HCT116 (cell line): ENCODE measurements around the gene UBE2H. TPM values are rescaled to one million over a fixed set of nuclear protein-coding genes. Genes with fewer than 3 reads are reported as not detected.

Experiments
- ATAC-seq: fragments of 200-7000 bp; cut with Tn5 transposase; 2 replicates; pipeline ENCODE4 v1.9.1; 2020; ENCODE audit warnings: mild to moderate bottlenecking, moderate library complexity
- BruUV-seq: library from RNA; stranded (reverse); fragments of 400-500 nt; replicated peaks from 2 replicates; lab custom pipeline; 2021; lab: Mats Ljungman, UMichigan
- CTCF ChIA-PET: fragments of 300-600 bp; sonication (Branson Sonifier 250); formaldehyde crosslinking; loops from one replicate; lab custom pipeline; 2021; ENCODE audit warnings: antibody characterized with exemption; lab: Charles Lee
- POLR2A ChIA-PET: fragments of 300-600, 350-600 bp; sonication (Branson Sonifier 250); formaldehyde crosslinking; loops from one replicate; lab custom pipeline; 2021; ENCODE audit warnings: antibody characterized with exemption; lab: Charles Lee
- RAD21 ChIA-PET, 2 experiments: fragments of 300-600 bp; sonication (Branson Sonifier 250); formaldehyde crosslinking; loops; one replicate each; lab custom pipeline; 2023; ENCODE audit warnings: low total read pairs in 2 of 2; ENCODE audit not compliant: uncharacterized antibody in 2 of 2, unreplicated experiment in 2 of 2, low non-redundant PET in 1 of 2; lab: Charles Lee
- DNase-seq: peaks from one replicate; pipeline ENCODE4 v3.0.0-alpha.2; 2010; ENCODE audit warnings: low read depth, low spot score
- H2AFZ ChIP-seq: fragments of 200-600 bp; shearing (Covaris generic), sonication (generic); 2 replicates; pipeline ENCODE4 v1.6.1; 2017; ENCODE audit warnings: low read depth, mixed run types, mixed read lengths, antibody characterized with exemption, low read length; ENCODE audit not compliant: poor library complexity, severe bottlenecking
- H3K27ac ChIP-seq: 2 replicates; pipeline ENCODE4 v1.5.1; 2012; ENCODE audit warnings: low read depth, low read length
- H3K27me3 ChIP-seq: fragments of 200-600 bp; sonication (generic); 2 replicates; pipeline ENCODE4 v1.6.1; 2016; ENCODE audit warnings: mixed run types, low read length, mixed read lengths; ENCODE audit not compliant: insufficient read depth
- H3K36me3 ChIP-seq, 2 experiments: fragments of 200-500 bp in 1 of 2; fragments of 200-600 bp in 1 of 2; sonication (Bioruptor generic) in 1 of 2; sonication (generic) in 1 of 2; 2 replicates each; pipeline versions ENCODE4 v1.5.1 to v1.6.1; 2014 to 2016; ENCODE audit warnings: low read length in 2 of 2, inconsistent platforms in 1 of 2, mixed read lengths in 1 of 2, mixed run types in 1 of 2; ENCODE audit not compliant: insufficient read depth in 2 of 2, control insufficient read depth in 1 of 2
- H3K4me1 ChIP-seq, 2 experiments: fragments of 200-600 bp in 1 of 2; sonication (generic) in 1 of 2; 2 replicates each; pipeline versions ENCODE4 v1.5.1 to v1.6.1; 2012 to 2017; ENCODE audit warnings: low read length in 2 of 2, inconsistent platforms in 1 of 2, mild to moderate bottlenecking in 1 of 2, mixed read lengths in 1 of 2, mixed run types in 1 of 2, moderate library complexity in 1 of 2; ENCODE audit not compliant: insufficient read depth in 2 of 2, control insufficient read depth in 1 of 2
- H3K4me2 ChIP-seq: fragments of 200-600 bp; sonication (generic); 2 replicates; pipeline ENCODE4 v1.6.1; 2017; ENCODE audit warnings: mixed run types, low read length, mixed read lengths
- H3K4me3 ChIP-seq, 2 experiments: fragments of 200-600 bp in 1 of 2; sonication (generic) in 1 of 2; replicated peaks in 1 of 2; 2 replicates each; pipeline ENCODE4 v1.5.1; 2011 to 2016; ENCODE audit warnings: low read length in 2 of 2, control low read depth in 1 of 2, low read depth in 1 of 2, mild to moderate bottlenecking in 1 of 2, mixed read lengths in 1 of 2, mixed run types in 1 of 2
- H3K79me2 ChIP-seq: fragments of 200-600 bp; sonication (generic); 2 replicates; pipeline ENCODE4 v1.6.1; 2017; ENCODE audit warnings: mild to moderate bottlenecking, mixed run types, low read length, moderate library complexity, mixed read lengths; ENCODE audit not compliant: insufficient read depth
- H3K9ac ChIP-seq: fragments of 200-600 bp; sonication (generic); 2 replicates; pipeline ENCODE4 v1.6.1; 2016; ENCODE audit warnings: low read length, mixed read lengths
- H3K9me2 ChIP-seq: fragments of 200-600 bp; sonication (generic), shearing (Covaris generic); 2 replicates; pipeline ENCODE4 v1.6.1; 2017; ENCODE audit warnings: mixed run types, mild to moderate bottlenecking, moderate library complexity; ENCODE audit not compliant: insufficient read depth
- H3K9me3 ChIP-seq, 2 experiments: fragments of 200-500 bp in 1 of 2; fragments of 200-600 bp in 1 of 2; sonication (Bioruptor generic) in 1 of 2; sonication (generic) in 1 of 2; 2 replicates each; pipeline ENCODE4 v1.6.1; 2014 to 2017; ENCODE audit warnings: low read length in 2 of 2, mixed read lengths in 2 of 2, inconsistent platforms in 1 of 2, low read depth in 1 of 2, mild to moderate bottlenecking in 1 of 2, mixed run types in 1 of 2, moderate library complexity in 1 of 2; ENCODE audit not compliant: control insufficient read depth in 1 of 2, insufficient read depth in 1 of 2
- H4K20me1 ChIP-seq: fragments of 200-600 bp; sonication (generic), shearing (Covaris generic); 2 replicates; pipeline ENCODE4 v1.6.1; 2017; ENCODE audit warnings: mixed run types, mild to moderate bottlenecking, moderate library complexity; ENCODE audit not compliant: insufficient read depth
- ATF3 ChIP-seq: IDR thresholded peaks from 2 replicates; pipeline ENCODE4 v1.6.1; 2012
- CEBPB ChIP-seq: IDR thresholded peaks from 2 replicates; pipeline ENCODE4 v1.6.1; 2012; ENCODE audit warnings: low read depth
- JUND ChIP-seq: IDR thresholded peaks from 2 replicates; pipeline ENCODE4 v1.6.1; 2012
- POLR2AphosphoS5 ChIP-seq: IDR thresholded peaks from 2 replicates; pipeline ENCODE4 v1.6.1; 2011; ENCODE audit warnings: mild to moderate bottlenecking, low read depth, low read length, moderate library complexity
- RAD21 ChIP-seq: IDR thresholded peaks from 2 replicates; pipeline ENCODE4 v1.6.1; 2012; ENCODE audit warnings: low read depth, mild to moderate bottlenecking
- SIN3A ChIP-seq: IDR thresholded peaks from 2 replicates; pipeline ENCODE4 v1.6.1; 2012; ENCODE audit warnings: low read depth
- SP1 ChIP-seq: IDR thresholded peaks from 2 replicates; pipeline ENCODE4 v1.6.1; 2012; ENCODE audit warnings: low read depth
- YY1 ChIP-seq: IDR thresholded peaks from 2 replicates; pipeline ENCODE4 v1.6.1; 2011; ENCODE audit warnings: low read length, low read depth, moderate library complexity, mild to moderate bottlenecking; ENCODE audit not compliant: insufficient replicate concordance; ENCODE audit errors: extremely low read depth
- intact Hi-C: fragments of 100-400 bp; cut with micrococcal nuclease; formaldehyde crosslinking; loops from 2 replicates; pipeline ENCODE4 v1.10.0; 2022
- total RNA-seq: library from RNA; stranded (reverse); gene quantifications from one replicate; pipeline ENCODE4 v1.2.1, GENCODE V29; 2021; ENCODE audit not compliant: unreplicated experiment
- TF ChIP-seq, protein P1 (sequence below): IDR thresholded peaks from 2 replicates; pipeline ENCODE4 v1.6.1; 2012

UBE2H gene
- total RNA-seq, 1 experiment from 2014 or later = 117 TPM

- no peak for TF ChIP-seq ATF3
Observed at GRCh38 chr7:129828989-129829736, 123.6 kb downstream of the UBE2H start (continued).

DNA sequence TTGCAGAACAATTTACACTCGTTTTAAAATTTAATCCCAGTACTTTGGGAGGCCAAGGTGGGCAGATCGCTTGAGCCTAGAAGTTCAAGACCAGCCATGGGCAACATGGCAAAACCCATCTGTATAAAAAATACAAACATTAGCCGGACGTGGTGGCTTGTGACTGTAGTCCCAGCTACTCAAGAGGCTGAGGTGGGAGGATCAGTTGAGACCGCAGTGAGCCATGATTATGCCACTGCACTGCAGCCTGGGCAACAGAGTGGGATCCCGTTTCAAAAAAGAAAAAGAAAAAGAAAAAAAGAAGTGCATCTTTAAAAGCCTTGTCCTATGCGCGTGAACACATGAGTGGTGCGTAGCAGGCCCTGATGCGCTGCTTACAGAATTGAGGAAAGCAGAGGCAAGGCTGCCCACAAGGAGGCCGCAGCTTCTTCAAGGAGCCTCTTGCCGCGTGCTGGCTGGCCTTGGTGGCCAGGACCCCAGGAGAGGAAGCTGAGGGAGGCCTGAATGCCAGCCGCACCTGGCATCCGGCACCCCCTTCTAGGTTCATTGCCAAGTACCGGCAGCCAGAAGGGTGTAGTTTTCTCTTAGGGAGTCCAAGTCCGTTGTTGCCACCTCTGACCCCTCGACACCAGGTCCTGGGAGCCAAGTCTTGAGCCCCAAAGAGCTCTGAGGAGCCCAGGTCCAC, 124.5 kb downstream of the UBE2H start:
- ATAC-seq (no peak), DNase-seq (no peak)
- ChIA-PET RAD21 (interaction anchor here in 1 of 2 experiments (0.7 kb wide), 1 partner anchor 164 kb away, joined by 5 read pairs; no protein-coding TSS in a partner anchor), POLR2A (interaction anchor here (1.3 kb wide), 1 partner anchor 181 kb away, joined by 7 read pairs; no protein-coding TSS in a partner anchor), CTCF (interaction anchor here (1.4 to 4.4 kb wide), 2 partner anchors 10 to 182 kb away, joined by 7 to 44 read pairs; no protein-coding TSS in a partner anchor)
- Histone ChIP-seq H3K4me3 (no peak overlapping the region), H3K27ac (peak overlapping the region; percentile 95), H3K9me3 (no peaks in the 10 kb centered on the region), H3K79me2 (no peaks in the 10 kb centered on the region), H3K4me1 (peaks cover 68 to 84% of the 10 kb centered on the region in 2 experiments), H4K20me1 (no peaks in the 10 kb centered on the region), H3K9me2 (no peaks in the 10 kb centered on the region), H3K36me3 (no peaks in the 10 kb centered on the region), H3K9ac (no peak overlapping the region), H2AFZ (no peak overlapping the region), H3K27me3 (no peaks in the 10 kb centered on the region), H3K4me2 (no peak overlapping the region)
- TF ChIP-seq ATF3 = no peak
- TF ChIP-seq SP1 = no peak
- TF ChIP-seq YY1 = no peak
- TF ChIP-seq JUND = no peak
- TF ChIP-seq, protein P1, sequence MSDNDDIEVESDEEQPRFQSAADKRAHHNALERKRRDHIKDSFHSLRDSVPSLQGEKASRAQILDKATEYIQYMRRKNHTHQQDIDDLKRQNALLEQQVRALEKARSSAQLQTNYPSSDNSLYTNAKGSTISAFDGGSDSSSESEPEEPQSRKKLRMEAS = no peak
- TF ChIP-seq RAD21 = no peak
- TF ChIP-seq POLR2AphosphoS5 = 0 out of 2 replicates have a peak, but pooled peaks have one; percentile 9
- no peak for TF ChIP-seq CEBPB
- TF ChIP-seq SIN3A = no peak
- no TSS peak for BruUV-seq
- intact Hi-C loops = loop anchor here (5.0 kb wide), 3 partner anchors 216 to 611 kb away; partner anchors contain the start of gene NRF1
